HepG2 (cell line): ENCODE results near the gene PTK7. TPM values are rescaled to one million over a fixed set of nuclear protein-coding genes. Genes with fewer than 3 reads are reported as not detected.

Experiments
- JARID2 ChIP-seq: sonication (generic); formaldehyde crosslinking; IDR thresholded peaks from 2 replicates; pipeline ENCODE4 v1.8.1; 2023; ENCODE audit warnings: missing genetic modification reagents, inconsistent platforms; ENCODE audit not compliant: insufficient replicate concordance
- JUND ChIP-seq: sonication (generic); formaldehyde crosslinking; IDR thresholded peaks from 2 replicates; pipeline ENCODE4 v1.8.0; 2022; ENCODE audit warnings: mild to moderate bottlenecking, missing genetic modification reagents
- PHF8 ChIP-seq: sonication (generic); formaldehyde crosslinking; IDR thresholded peaks from 2 replicates; pipeline ENCODE4 v1.5.0; 2020; ENCODE audit warnings: missing genetic modification reagents
- ZBTB38 ChIP-seq: sonication (generic); formaldehyde crosslinking; IDR thresholded peaks from 2 replicates; pipeline ENCODE4 v1.5.1; 2020; ENCODE audit warnings: mild to moderate bottlenecking, missing genetic modification reagents
- ZNF124 ChIP-seq: sonication (generic); formaldehyde crosslinking; IDR thresholded peaks from 2 replicates; pipeline ENCODE4 v1.4.0; 2020; ENCODE audit warnings: missing genetic modification reagents
- ZNF772 ChIP-seq: sonication (generic); formaldehyde crosslinking; IDR thresholded peaks from 2 replicates; pipeline ENCODE4 v1.5.0; 2020; ENCODE audit warnings: mild to moderate bottlenecking, missing genetic modification reagents
- polyA plus RNA-seq, 8 experiments: library from polyadenylated mRNA; depleted of rRNA in 3 of 8; stranded (reverse) in 7 of 8; unstranded in 1 of 8; fragments of >200 nt; fragmentation: Illumina TruSeq in 4 of 8; extraction: Trizol in 4 of 8; gene quantifications; 2 replicates each; pipeline versions ENCODE4 v1.2.1 to v1.2.3, GENCODE V29; 2011 to 2016; ENCODE audit warnings: low read depth in 4 of 8, missing spikeins in 1 of 8, mixed read lengths in 1 of 8; ENCODE audit not compliant: insufficient read depth in 1 of 8
- total RNA-seq, 5 experiments: library from RNA; depleted of rRNA; stranded (reverse); fragments of >200 nt; fragmentation: Illumina TruSeq; extraction: Trizol; gene quantifications; 2 replicates each; pipeline ENCODE4 v1.2.3, GENCODE V29; 2016; ENCODE audit warnings: low read depth in 1 of 5
- TF ChIP-seq, protein P1 (sequence below): sonication (generic); formaldehyde crosslinking; IDR thresholded peaks from 2 replicates; pipeline ENCODE4 v1.5.1; 2020; ENCODE audit warnings: mild to moderate bottlenecking, moderate library complexity, missing genetic modification reagents
- TF ChIP-seq, protein P2 (sequence below): IDR thresholded peaks from 2 replicates; pipeline ENCODE4 v1.6.1; 2016; ENCODE audit warnings: control low read depth

PTK7 gene
- total and polyA plus RNA-seq, 2 of the 13 experiments (the other 11 are each of a cell fraction or from before 2014, with no cell fraction given): 98.5 to 99.8 TPM

DNA sequence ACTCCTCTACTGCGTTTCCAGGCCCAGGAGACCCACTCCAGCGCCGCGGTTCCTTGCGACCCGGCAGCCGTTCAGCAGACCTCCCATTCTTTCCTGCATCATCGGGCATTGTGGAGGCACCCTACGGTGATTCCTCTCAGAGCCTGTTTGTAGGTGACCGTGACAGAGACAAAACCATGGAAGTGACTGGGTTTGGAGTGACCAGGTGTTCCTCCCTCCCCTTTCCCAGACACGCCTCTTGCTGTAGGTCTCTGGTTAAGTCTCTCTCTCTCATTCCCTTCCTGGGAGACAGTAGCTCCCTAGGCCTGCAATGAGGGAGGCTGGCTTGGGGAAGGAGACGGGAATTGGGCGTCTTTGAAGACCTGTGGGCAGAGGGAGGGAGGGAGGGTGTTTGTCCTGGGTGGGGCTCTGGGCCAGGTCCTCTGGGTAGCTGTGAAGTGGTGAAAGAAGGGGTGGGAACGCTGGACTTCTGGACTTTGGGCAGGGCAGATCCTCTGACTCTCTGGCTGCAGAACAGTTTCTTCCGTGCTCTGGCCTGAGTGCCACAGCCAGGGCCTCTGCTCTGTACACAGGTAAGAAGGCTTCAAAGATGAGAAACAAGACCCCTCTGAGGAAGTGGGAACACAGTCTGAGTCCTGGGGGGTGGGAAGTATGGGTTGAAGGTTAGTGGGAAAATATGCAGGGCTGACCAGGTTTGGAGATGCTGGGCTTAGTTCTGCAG, 15.9 kb upstream of the PTK7 start (continued):
- TF ChIP-seq JUND (CRISPR knock-in tag): peak; percentile 12; the same call in 1 of the 2 replicates
- peak; percentile 37 for TF ChIP-seq JARID2 (CRISPR knock-in tag)
- peak; percentile 13 for TF ChIP-seq ZNF124 (CRISPR knock-in tag)
- TF ChIP-seq PHF8 (CRISPR knock-in tag): peak; percentile 55; the same call in 1 of the 2 replicates
- TF ChIP-seq, protein P1, sequence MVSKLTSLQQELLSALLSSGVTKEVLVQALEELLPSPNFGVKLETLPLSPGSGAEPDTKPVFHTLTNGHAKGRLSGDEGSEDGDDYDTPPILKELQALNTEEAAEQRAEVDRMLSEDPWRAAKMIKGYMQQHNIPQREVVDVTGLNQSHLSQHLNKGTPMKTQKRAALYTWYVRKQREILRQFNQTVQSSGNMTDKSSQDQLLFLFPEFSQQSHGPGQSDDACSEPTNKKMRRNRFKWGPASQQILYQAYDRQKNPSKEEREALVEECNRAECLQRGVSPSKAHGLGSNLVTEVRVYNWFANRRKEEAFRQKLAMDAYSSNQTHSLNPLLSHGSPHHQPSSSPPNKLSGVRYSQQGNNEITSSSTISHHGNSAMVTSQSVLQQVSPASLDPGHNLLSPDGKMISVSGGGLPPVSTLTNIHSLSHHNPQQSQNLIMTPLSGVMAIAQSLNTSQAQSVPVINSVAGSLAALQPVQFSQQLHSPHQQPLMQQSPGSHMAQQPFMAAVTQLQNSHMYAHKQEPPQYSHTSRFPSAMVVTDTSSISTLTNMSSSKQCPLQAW (CRISPR knock-in tag): peak; percentile 70
- TF ChIP-seq ZBTB38 (CRISPR knock-in tag): no peak
- TF ChIP-seq, protein P2, sequence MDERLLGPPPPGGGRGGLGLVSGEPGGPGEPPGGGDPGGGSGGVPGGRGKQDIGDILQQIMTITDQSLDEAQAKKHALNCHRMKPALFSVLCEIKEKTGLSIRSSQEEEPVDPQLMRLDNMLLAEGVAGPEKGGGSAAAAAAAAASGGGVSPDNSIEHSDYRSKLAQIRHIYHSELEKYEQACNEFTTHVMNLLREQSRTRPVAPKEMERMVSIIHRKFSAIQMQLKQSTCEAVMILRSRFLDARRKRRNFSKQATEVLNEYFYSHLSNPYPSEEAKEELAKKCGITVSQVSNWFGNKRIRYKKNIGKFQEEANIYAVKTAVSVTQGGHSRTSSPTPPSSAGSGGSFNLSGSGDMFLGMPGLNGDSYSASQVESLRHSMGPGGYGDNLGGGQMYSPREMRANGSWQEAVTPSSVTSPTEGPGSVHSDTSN (CRISPR knock-in tag): peak; percentile 10
- peak; percentile 63 for TF ChIP-seq ZNF772 (CRISPR knock-in tag)
